DOHH2 (cell line): ENCODE data around the gene CPT1A.

Source experiments
- EZH2phosphoT487 ChIP-seq: fragments of 200-600 bp; sonication (generic); IDR thresholded peaks from 2 replicates; pipeline ENCODE4 v1.6.1; 2017; ENCODE audit warnings: borderline replicate concordance, mild to moderate bottlenecking, antibody characterized with exemption, low read length, moderate library complexity, mixed read lengths
- TF ChIP-seq, protein P1 (sequence below): fragments of 200-600 bp; sonication (generic); IDR thresholded peaks from one replicate; pipeline ENCODE4 v1.5.1; 2014; ENCODE audit warnings: antibody characterized with exemption, mild to moderate bottlenecking, low read depth, low read length; ENCODE audit not compliant: poor library complexity, severe bottlenecking

DNA sequence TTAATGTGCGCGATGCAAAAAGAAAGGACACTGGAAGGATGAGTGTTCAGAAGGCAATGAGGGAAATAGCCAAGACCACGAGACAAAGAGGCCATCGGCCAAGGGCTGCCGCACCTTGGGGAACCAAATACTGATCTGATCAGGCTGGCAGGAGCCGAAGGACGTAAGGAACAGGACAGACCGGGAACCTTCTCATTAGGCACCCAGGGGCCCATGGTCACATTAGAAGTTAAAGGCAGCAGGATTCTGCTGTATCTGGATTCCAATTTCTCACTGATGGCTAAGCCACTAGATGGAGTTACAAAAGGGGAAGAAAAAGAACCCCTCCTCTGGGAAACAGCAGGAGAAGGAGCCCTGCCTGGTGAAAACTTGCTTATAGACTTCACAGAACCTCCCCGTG is 28.8 kb upstream of the CPT1A start:
- TF ChIP-seq, protein P1, sequence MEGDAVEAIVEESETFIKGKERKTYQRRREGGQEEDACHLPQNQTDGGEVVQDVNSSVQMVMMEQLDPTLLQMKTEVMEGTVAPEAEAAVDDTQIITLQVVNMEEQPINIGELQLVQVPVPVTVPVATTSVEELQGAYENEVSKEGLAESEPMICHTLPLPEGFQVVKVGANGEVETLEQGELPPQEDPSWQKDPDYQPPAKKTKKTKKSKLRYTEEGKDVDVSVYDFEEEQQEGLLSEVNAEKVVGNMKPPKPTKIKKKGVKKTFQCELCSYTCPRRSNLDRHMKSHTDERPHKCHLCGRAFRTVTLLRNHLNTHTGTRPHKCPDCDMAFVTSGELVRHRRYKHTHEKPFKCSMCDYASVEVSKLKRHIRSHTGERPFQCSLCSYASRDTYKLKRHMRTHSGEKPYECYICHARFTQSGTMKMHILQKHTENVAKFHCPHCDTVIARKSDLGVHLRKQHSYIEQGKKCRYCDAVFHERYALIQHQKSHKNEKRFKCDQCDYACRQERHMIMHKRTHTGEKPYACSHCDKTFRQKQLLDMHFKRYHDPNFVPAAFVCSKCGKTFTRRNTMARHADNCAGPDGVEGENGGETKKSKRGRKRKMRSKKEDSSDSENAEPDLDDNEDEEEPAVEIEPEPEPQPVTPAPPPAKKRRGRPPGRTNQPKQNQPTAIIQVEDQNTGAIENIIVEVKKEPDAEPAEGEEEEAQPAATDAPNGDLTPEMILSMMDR = no peak
- TF ChIP-seq EZH2phosphoT487 = no peak
